Measurements from ENCODE around the gene SMARCA4. TPM values are rescaled to one million over a fixed set of nuclear protein-coding genes. Genes with fewer than 3 reads are reported as not detected.
"Not testable (repeated sequence)": the region's sequence is repeated elsewhere in the genome, so short reads cannot be mapped to it uniquely, and the experiment has no call there.

The SMARCA4 gene
- total and polyA plus RNA-seq, 2 donors from 2014 or later: 59.8 to 124 TPM

DNA sequence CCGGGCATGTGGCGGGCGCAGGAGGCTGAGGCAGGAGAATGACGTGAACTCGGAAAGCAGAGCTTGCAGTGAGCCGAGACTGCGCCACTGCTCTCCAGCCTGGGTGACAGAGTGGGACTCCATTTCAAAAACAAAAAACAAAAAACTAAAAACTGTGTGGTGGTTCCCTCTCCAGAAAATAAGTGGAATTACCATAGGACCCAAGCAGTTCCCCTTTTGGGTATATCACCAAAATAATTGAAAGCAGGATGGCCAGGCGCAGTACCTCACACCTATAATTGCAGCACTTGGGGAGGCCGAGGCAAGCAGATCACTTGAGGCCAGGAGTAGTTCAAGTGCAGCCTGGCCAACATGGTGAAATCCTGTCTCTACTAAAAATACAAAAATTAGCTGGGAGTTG, 112.7 kb downstream of the SMARCA4 start:
- no peak overlapping the region for H3K4me3 ChIP-seq (ENCODE audit: low read length in 3 of 3)
- FAIRE-seq (no peak), DNase-seq (no peak)
- H3K27me3 ChIP-seq (ENCODE audit: control insufficient read depth, insufficient read depth, low read length): no peaks in the 10 kb centered on the region
- H3K27ac ChIP-seq (ENCODE audit: low read depth in 2 of 2, low read length in 2 of 2): no peak overlapping the region
- H3K4me1 ChIP-seq (ENCODE audit: control insufficient read depth in 2 of 3, insufficient read depth in 2 of 3, low read depth in 1 of 3, low read length in 3 of 3): no peaks in the 10 kb centered on the region
- H3K36me3 ChIP-seq (ENCODE audit: control insufficient read depth in 2 of 3, insufficient read depth in 3 of 3, low read length in 3 of 3): no peaks in the 10 kb centered on the region
- H3K9me3 ChIP-seq (ENCODE audit: control insufficient read depth in 2 of 3, insufficient read depth in 1 of 3, low read length in 3 of 3): no peaks in the 10 kb centered on the region
- intact Hi-C loops (cut with DNase I): no loop called here
- H3K9ac ChIP-seq (ENCODE audit: low read length in 3 of 3): no peak overlapping the region
- no peak for TF ChIP-seq CTCF (IDR thresholded peaks at IDR 0.05; ENCODE audit: borderline replicate concordance, extremely low read depth, insufficient read depth)

- H3K4me1 ChIP-seq (ENCODE audit: control insufficient read depth in 2 of 3, insufficient read depth in 2 of 3, low read depth in 1 of 3, low read length in 3 of 3); FAIRE-seq; intact Hi-C loops (cut with DNase I): not testable (repeated sequence)
These were observed 116.0 kb downstream of the SMARCA4 start for GRCh38 chr19:11076792-11077191.

DNA sequence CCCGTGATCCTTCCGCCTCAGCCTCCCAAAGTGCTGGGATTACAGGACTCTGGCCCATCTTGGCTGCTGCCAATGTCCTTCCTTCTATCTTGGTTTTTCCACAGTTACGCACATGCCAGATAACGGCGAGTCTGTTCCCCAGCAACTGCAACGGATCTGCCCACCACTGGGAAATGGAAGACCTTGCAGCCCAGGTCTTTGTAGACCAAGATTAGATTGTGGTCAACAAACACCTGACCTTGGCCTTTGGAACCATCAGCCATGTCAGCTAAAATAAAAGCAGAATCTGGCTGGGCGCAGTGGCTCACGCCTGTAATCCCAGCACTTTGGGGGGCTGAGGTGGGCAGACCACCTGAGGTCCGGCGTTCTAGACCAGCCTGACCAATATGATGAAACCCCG, 118.1 kb downstream of the SMARCA4 start:
- Histone ChIP-seq H3K36me3 (ENCODE audit: control insufficient read depth in 2 of 3, insufficient read depth in 3 of 3, low read length in 3 of 3) (no peaks in the 10 kb centered on the region), H3K27ac (ENCODE audit: low read depth in 2 of 2, low read length in 2 of 2) (no peak overlapping the region), H3K4me3 (ENCODE audit: low read length in 3 of 3) (no peak overlapping the region), H3K9ac (ENCODE audit: low read length in 3 of 3) (no peak overlapping the region), H3K9me3 (ENCODE audit: control insufficient read depth in 2 of 3, insufficient read depth in 1 of 3, low read length in 3 of 3) (no peaks in the 10 kb centered on the region), H3K27me3 (ENCODE audit: control insufficient read depth, insufficient read depth, low read length) (no peaks in the 10 kb centered on the region), H3K4me1 (ENCODE audit: control insufficient read depth in 2 of 3, insufficient read depth in 2 of 3, low read depth in 1 of 3, low read length in 3 of 3) (no peaks in the 10 kb centered on the region)
- DNase-seq: no peak
- FAIRE-seq: no peak
- TF ChIP-seq CTCF (IDR thresholded peaks at IDR 0.05; ENCODE audit: borderline replicate concordance, extremely low read depth, insufficient read depth): no peak
- intact Hi-C loops (cut with DNase I): no loop called here

More at GRCh38 chr19:11076792-11077191, 116.0 kb downstream of the SMARCA4 start:
- not testable (repeated sequence) for H3K4me3 ChIP-seq (ENCODE audit: low read length in 3 of 3); H3K27me3 ChIP-seq (ENCODE audit: control insufficient read depth, insufficient read depth, low read length); H3K9ac ChIP-seq (ENCODE audit: low read length in 3 of 3); H3K27ac ChIP-seq (ENCODE audit: low read depth in 2 of 2, low read length in 2 of 2); H3K36me3 ChIP-seq (ENCODE audit: control insufficient read depth in 2 of 3, insufficient read depth in 3 of 3, low read length in 3 of 3); DNase-seq; H3K9me3 ChIP-seq (ENCODE audit: control insufficient read depth in 2 of 3, insufficient read depth in 1 of 3, low read length in 3 of 3)

DNA sequence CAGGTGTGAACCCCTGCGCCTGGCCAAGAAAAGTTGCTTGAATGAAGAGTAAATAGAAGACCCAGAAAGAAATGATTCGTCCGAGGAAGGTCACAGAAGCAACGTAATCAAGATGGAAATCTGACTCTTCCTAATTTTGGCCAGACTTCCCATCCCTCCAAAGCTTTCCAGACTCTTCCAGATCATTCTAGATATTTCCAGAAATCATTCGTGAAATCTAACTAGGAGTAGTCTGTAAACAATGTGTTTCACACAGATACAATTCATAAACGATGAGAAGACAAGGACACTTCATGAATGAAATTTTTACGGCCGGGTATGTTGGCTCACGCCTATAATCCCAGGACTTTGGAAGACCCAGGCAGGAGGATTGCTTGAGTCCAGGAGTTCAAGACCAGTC, 119.2 kb downstream of the SMARCA4 start:
- FAIRE-seq (no peak), DNase-seq (no peak)
- no peaks in the 10 kb centered on the region for H3K4me1 ChIP-seq (ENCODE audit: control insufficient read depth in 2 of 3, insufficient read depth in 2 of 3, low read depth in 1 of 3, low read length in 3 of 3)
- no peak overlapping the region for H3K4me3 ChIP-seq (ENCODE audit: low read length in 3 of 3)
- no peak overlapping the region for H3K27ac ChIP-seq (ENCODE audit: low read depth in 2 of 2, low read length in 2 of 2)
- no peak for TF ChIP-seq CTCF (IDR thresholded peaks at IDR 0.05; ENCODE audit: borderline replicate concordance, extremely low read depth, insufficient read depth)
- H3K9ac ChIP-seq (ENCODE audit: low read length in 3 of 3): no peak overlapping the region
- H3K36me3 ChIP-seq (ENCODE audit: control insufficient read depth in 2 of 3, insufficient read depth in 3 of 3, low read length in 3 of 3): no peaks in the 10 kb centered on the region
- intact Hi-C loops (cut with DNase I): no loop called here
- no peaks in the 10 kb centered on the region for H3K9me3 ChIP-seq (ENCODE audit: control insufficient read depth in 2 of 3, insufficient read depth in 1 of 3, low read length in 3 of 3)
- no peaks in the 10 kb centered on the region for H3K27me3 ChIP-seq (ENCODE audit: control insufficient read depth, insufficient read depth, low read length)

Data from kidney (tissue), 14 donors.